ENCODE measurements around the gene PCDH19. TPM values are rescaled to one million over a fixed set of nuclear protein-coding genes. Genes with fewer than 3 reads are reported as not detected.

The PCDH19 gene
- total RNA-seq, 3 donors from 2014 or later = 1.6 to 2.6 (median 1.8) TPM

DNA sequence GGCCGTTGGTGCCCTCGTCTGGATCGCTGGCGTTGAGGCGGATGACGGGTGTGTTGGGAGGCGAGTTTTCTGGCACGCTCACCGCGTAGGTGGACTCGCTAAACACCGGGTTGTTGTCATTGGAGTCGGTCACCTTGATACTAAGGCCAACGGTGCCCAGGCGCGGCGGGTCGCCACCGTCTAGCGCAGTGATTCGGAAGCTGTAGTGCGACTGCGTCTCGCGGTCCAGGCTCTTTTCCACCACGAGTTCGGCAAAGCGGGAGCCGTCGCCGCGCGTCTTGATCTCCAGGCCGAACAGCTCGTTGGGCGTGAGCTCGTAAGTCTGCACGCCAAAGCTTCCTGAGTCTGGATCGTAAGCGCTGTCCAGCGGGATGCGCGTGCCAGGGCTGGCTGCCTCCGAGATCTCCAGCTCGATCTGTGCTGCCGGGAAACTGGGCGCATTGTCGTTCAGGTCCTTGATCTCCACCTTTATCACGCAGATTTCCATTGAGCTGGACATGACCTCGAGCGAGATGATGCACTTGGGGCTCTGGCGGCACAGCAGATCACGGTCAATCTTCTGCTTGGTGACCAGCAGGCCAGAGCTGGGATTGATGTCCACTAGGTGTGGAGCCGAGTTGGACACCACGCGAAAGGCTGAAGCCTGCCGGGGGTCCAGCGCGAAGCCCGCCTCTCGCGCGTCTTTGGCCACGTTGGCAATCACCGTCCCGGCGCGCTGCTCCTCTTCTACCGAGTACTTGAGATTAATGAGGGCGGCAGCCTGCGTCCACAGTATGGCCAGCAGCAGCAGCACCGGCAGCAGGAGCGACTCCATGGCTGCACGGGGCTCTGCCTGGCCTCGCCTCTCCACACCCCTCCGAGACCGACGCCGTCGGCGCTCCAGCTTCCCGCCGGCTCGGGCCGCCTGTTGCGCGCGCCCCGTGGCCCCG, 2.0 kb downstream of the PCDH19 start:
- Histone ChIP-seq H3K4me3 (peak overlapping the region; percentile 36 to 66 (median 50)), H3K36me3 (no peaks in the 10 kb centered on the region), H3K27ac (no peak overlapping the region), H3K27me3 (peaks cover 3 to 99% of the 10 kb centered on the region in 2 donors), H3K4me1 (no peaks in the 10 kb centered on the region), H3K9me3 (no peaks in the 10 kb centered on the region)
- intact Hi-C loops (cut with DNase I; ENCODE audit: low total_unique reads) = no loop called here
- TF ChIP-seq POLR2AphosphoS5 (IDR thresholded peaks at IDR 0.05) (no peak), POLR2A (IDR thresholded peaks at IDR 0.05) (no peak)
- TF ChIP-seq, protein P1, sequence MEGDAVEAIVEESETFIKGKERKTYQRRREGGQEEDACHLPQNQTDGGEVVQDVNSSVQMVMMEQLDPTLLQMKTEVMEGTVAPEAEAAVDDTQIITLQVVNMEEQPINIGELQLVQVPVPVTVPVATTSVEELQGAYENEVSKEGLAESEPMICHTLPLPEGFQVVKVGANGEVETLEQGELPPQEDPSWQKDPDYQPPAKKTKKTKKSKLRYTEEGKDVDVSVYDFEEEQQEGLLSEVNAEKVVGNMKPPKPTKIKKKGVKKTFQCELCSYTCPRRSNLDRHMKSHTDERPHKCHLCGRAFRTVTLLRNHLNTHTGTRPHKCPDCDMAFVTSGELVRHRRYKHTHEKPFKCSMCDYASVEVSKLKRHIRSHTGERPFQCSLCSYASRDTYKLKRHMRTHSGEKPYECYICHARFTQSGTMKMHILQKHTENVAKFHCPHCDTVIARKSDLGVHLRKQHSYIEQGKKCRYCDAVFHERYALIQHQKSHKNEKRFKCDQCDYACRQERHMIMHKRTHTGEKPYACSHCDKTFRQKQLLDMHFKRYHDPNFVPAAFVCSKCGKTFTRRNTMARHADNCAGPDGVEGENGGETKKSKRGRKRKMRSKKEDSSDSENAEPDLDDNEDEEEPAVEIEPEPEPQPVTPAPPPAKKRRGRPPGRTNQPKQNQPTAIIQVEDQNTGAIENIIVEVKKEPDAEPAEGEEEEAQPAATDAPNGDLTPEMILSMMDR (IDR thresholded peaks at IDR 0.05) = no peak
- no peak for DNase-seq (ENCODE audit: low spot score in 2 of 2)

DNA sequence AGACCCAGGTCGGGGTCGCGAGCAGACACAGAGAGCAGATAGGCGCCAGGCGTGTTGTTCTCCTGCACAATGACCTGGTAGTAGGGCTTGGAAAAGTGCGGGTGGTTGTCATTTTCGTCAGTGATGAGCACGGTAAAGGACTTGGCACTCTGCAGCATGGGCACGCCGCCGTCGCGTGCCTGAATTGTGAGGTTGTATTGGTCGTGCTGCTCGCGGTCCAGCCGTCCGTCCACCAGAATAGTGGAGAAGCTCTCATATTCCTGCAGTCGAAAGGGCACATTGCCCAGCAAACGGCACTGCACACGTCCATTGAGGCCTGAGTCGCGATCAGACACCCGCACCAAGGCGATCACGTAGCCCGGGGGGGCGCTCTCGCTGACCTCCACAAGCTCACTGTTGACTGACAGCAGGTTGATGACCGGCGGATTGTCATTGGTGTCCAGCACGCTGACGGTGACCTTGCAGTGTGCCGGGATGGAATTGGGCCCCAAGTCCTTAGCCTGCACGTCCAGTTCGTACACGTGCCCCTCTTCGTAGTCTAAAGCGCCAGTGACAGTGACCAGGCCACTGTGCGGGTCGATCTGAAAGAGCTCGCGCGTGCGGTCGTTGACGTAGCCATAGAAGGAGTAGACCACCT, 2.8 kb downstream of the PCDH19 start:
- H3K4me3 ChIP-seq = peak overlapping the region in 1 of 3 donors; percentile 66
- TF ChIP-seq, protein P1 (IDR thresholded peaks at IDR 0.05) = no peak
- no peak for TF ChIP-seq POLR2AphosphoS5 (IDR thresholded peaks at IDR 0.05)
- H3K27ac ChIP-seq = no peak overlapping the region
- intact Hi-C loops (cut with DNase I; ENCODE audit: low total_unique reads) = no loop called here
- no peaks in the 10 kb centered on the region for H3K4me1 ChIP-seq
- H3K36me3 ChIP-seq = no peaks in the 10 kb centered on the region
- peaks cover 3 to 99% of the 10 kb centered on the region in 2 donors for H3K27me3 ChIP-seq
- H3K9me3 ChIP-seq = no peaks in the 10 kb centered on the region
- DNase-seq (ENCODE audit: low spot score in 2 of 2) = no peak

DNA sequence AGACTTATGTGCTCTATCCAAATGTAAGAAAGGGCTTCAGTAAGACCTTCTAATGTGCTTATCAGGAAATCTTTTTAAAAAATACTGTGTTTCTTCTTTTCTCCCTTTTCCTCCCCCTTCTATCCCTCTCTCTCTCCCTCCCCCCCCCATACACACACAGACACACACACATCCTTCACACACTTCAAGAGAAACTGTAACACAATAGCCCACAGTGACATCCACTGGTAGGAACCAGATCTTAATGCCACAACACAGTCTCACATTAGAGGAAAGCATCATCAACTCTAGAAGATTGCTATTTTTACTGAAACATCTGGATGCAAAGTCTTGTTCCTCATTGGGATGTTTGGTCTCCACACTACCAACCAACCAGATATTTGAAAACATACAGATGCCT, 4.6 kb downstream of the PCDH19 start:
- no peak for DNase-seq (ENCODE audit: low spot score in 2 of 2)
- no peak overlapping the region for H3K27ac ChIP-seq
- H3K9me3 ChIP-seq = no peaks in the 10 kb centered on the region
- no peaks in the 10 kb centered on the region for H3K4me1 ChIP-seq
- no peak for TF ChIP-seq POLR2A (IDR thresholded peaks at IDR 0.05)
- TF ChIP-seq, protein P1 (IDR thresholded peaks at IDR 0.05) = no peak
- H3K4me3 ChIP-seq = no peak overlapping the region
- peaks cover 3 to 95% of the 10 kb centered on the region in 2 donors for H3K27me3 ChIP-seq
- intact Hi-C loops (cut with DNase I; ENCODE audit: low total_unique reads) = no loop called here
- no peaks in the 10 kb centered on the region for H3K36me3 ChIP-seq

DNA sequence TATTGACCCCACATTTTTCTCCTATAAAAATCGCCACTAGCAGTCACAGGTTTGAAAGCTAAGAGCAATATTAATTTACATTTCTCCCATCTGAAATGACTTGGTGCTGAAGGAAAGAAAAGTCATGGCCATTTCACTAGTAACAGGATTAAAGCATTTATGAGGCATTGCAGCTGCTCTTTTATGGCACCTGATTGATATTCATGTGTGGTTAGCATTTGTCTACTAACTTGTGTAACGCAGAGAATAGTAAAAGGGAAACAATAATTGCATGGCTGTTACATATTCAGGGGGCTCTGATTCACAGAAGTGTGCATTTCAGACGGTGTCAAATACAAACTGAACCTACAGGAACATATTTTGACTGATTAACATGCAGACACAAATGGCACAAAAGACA, 5.2 kb downstream of the PCDH19 start:
- H3K36me3 ChIP-seq = no peaks in the 10 kb centered on the region
- H3K4me3 ChIP-seq = no peak overlapping the region
- no peak overlapping the region for H3K27ac ChIP-seq
- intact Hi-C loops (cut with DNase I; ENCODE audit: low total_unique reads) = no loop called here
- no peaks in the 10 kb centered on the region for H3K4me1 ChIP-seq
- peaks cover 3 to 90% of the 10 kb centered on the region in 2 donors for H3K27me3 ChIP-seq
- no peak for DNase-seq (ENCODE audit: low spot score in 2 of 2)
- no peaks in the 10 kb centered on the region for H3K9me3 ChIP-seq
- TF ChIP-seq POLR2A (IDR thresholded peaks at IDR 0.05) = no peak

DNA sequence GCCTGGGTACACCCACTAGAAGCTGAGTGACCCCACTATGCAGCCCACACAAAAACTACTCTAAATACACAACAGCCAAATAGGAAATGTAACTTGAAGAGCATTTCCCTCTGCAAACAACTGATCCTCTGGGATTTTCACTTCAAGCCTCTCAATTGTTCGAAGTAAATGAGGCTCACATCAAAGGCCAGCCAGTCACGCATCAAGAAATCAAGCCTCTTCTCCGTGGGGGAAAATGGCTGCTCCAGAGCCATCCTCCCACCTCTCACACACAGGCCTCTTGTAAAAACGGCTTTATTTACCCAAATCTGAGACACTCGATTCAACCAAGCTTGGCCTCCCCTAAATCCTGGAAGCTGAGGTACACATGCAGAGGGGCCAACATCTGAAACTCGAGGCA, 14.3 kb downstream of the PCDH19 start:
- TF ChIP-seq, protein P1 (IDR thresholded peaks at IDR 0.05) = no peak
- TF ChIP-seq POLR2AphosphoS5 (IDR thresholded peaks at IDR 0.05) (no peak), POLR2A (IDR thresholded peaks at IDR 0.05) (no peak)
- H3K4me3 ChIP-seq = no peak overlapping the region
- no peaks in the 10 kb centered on the region for H3K4me1 ChIP-seq
- H3K36me3 ChIP-seq = no peaks in the 10 kb centered on the region
- no peak for DNase-seq (ENCODE audit: low spot score in 2 of 2)
- intact Hi-C loops (cut with DNase I; ENCODE audit: low total_unique reads) = no loop called here
- no peak overlapping the region for H3K27ac ChIP-seq
- H3K9me3 ChIP-seq = no peaks in the 10 kb centered on the region
- H3K27me3 ChIP-seq = peaks cover 0 to 60% of the 10 kb centered on the region in 2 donors

Data from breast epithelium (tissue), 4 donors.